HT-29 (cell line): ENCODE measurements around the gene NVL. TPM values are rescaled to one million over a fixed set of nuclear protein-coding genes. Genes with fewer than 3 reads are reported as not detected.

Experiments
- small RNA-seq: library from RNA; depleted of rRNA; stranded (forward); fragments of <200 nt; gene quantifications from one replicate; pipeline ENCODE3, GENCODE V24; 2014
- total RNA-seq: library from RNA; depleted of rRNA; stranded (reverse); fragments of >200 nt; shearing (Covaris generic); gene quantifications from 2 replicates; pipeline ENCODE4 v1.2.3, GENCODE V29; 2014; rRNA removed

NVL gene
- total RNA-seq, 1 experiment from 2014 or later: 9.1 TPM

Small RNA genes lying within 50 kb of the gene (small RNA-seq; reads per million reads assigned to genes)
- gene MIR320B2: not detected
- gene RF00139: not detected
- gene RNU6-1008P: not detected

Other genes starting within 250 kb of the NVL start
- 30.9 and 34.6 TPM in 2 replicates for gene FBXO28, start 216.1 kb downstream of the NVL start, total RNA-seq
- 5.8 and 9.9 TPM in 2 replicates for gene DEGS1, start 146.9 kb downstream of the NVL start, total RNA-seq
- 34.5 and 34.7 TPM in 2 replicates for gene CNIH4, start 26.7 kb upstream of the NVL start, total RNA-seq
- gene WDR26, start 104.6 kb upstream of the NVL start, total RNA-seq: 15.7 and 17.9 TPM in 2 replicates